ENCODE results near the gene HIF3A. TPM values are rescaled to one million over a fixed set of nuclear protein-coding genes. Genes with fewer than 3 reads are reported as not detected.

Gene HIF3A
- total and polyA plus RNA-seq, 2 of the 8 experiments (the other 6 are each of a cell fraction or from before 2014, with no cell fraction given): 38.6 to 38.8 TPM

GRCh38 chr19:46284635-46285034, 12.2 kb upstream of the HIF3A start (continued):
- TF ChIP-seq SIRT6 (IDR thresholded peaks at IDR 0.05; ENCODE audit: low read length): no peak

Data from H1 (cell line).